Suprapubic skin (tissue), 4 donors: Measurements from ENCODE around the gene PEX10. TPM values are rescaled to one million over a fixed set of nuclear protein-coding genes. Genes with fewer than 3 reads are reported as not detected.

Experiments
- DNase-seq, 2 donors: peaks; one replicate each; pipeline ENCODE4 v3.0.0-alpha.2; 2019; ENCODE audit warnings: low spot score in 2 of 2
- H3K27ac ChIP-seq: fragments of 200-600 bp; sonication (generic); one replicate; pipeline ENCODE4 v1.5.1; 2019
- H3K27me3 ChIP-seq: fragments of 200-600 bp; sonication (generic); one replicate; pipeline ENCODE4 v1.5.1; 2019
- H3K36me3 ChIP-seq: fragments of 200-600 bp; sonication (generic); one replicate; pipeline ENCODE4 v1.5.1; 2019
- H3K4me1 ChIP-seq: fragments of 200-600 bp; sonication (generic); one replicate; pipeline ENCODE4 v1.5.1; 2019
- H3K4me3 ChIP-seq: fragments of 200-600 bp; sonication (generic); one replicate; pipeline ENCODE4 v1.5.1; 2019; ENCODE audit warnings: mild to moderate bottlenecking
- H3K9me3 ChIP-seq: fragments of 200-600 bp; sonication (generic); one replicate; pipeline ENCODE4 v1.5.1; 2019
- EP300 ChIP-seq: sonication (generic); formaldehyde crosslinking; IDR thresholded peaks from one replicate; pipeline ENCODE4 v1.6.1; 2017; ENCODE audit warnings: antibody characterized with exemption
- POLR2A ChIP-seq, 2 donors: fragments of 450-650 bp; IDR thresholded peaks; one replicate each; pipeline ENCODE4 v1.6.1; 2017; ENCODE audit warnings: antibody characterized with exemption in 2 of 2, mild to moderate bottlenecking in 2 of 2, moderate library complexity in 2 of 2
- POLR2AphosphoS5 ChIP-seq, 3 donors: sonication (generic); formaldehyde crosslinking; IDR thresholded peaks; one replicate each; pipeline ENCODE4 v1.6.1; 2017; ENCODE audit warnings: antibody characterized with exemption in 3 of 3
- WGBS: methylation state at CpG from one replicate; pipeline ENCODE4 v1.1.5; 2018; 5-methylcytosine and 5-hydroxymethylcytosine counted together
- total RNA-seq, 4 donors: library from RNA; depleted of rRNA; stranded (reverse); fragments of >200 nt; gene quantifications; one replicate each; pipeline ENCODE4 v1.1.0, GENCODE V29; 2016
- TF ChIP-seq, protein P1 (sequence below), 2 donors: fragments of 200-600 bp in 1 of 2; fragments of 450-650 bp in 1 of 2; sonication (generic) in 1 of 2; IDR thresholded peaks; one replicate each; pipeline ENCODE4 v1.5.1; 2016 to 2019; ENCODE audit warnings: antibody characterized with exemption in 2 of 2, mild to moderate bottlenecking in 1 of 2, moderate library complexity in 1 of 2

Gene PEX10
- total RNA-seq, 4 donors from 2014 or later = 16.2 to 39.2 (median 27.3) TPM

DNA sequence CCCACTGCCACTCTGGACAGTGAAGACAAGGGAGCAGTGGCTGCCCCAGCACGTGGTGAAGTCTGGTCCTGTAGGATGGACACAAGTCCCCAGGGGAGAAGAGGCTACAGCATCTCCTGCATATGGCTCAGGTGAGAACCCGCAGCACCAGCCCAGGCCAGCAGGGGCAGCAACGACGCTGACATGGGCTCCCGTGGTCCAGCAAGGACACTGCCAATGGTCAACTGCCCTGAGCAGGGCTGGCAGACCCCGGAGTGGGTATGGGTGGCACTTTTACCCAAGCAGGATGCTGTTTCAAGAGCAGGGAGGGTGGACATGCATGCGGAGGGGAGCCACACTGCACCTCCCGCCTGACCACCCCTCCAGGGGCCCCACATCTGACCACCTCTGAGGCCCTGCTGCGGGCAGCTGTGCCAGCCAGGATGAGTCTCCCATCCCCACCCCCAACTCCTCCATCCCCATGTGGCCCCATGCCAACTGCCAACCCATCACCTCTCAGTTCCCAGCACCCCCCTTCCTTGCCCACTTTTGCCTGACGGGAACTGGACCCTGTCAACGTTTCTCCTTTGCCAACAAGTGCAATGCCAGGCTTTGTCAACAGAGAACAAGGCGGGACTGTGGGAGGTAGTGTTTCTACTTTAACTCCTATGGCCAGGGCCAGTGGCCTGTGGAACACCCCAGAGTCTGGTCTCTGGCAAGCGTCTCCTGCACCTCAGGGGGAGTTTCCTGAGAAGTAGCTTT is 29.6 kb downstream of the PEX10 start:
- Histone ChIP-seq H3K4me1 (peaks cover 13% of the 10 kb centered on the region), H3K36me3 (no peaks in the 10 kb centered on the region), H3K4me3 (no peak overlapping the region), H3K27ac (no peak overlapping the region), H3K9me3 (no peaks in the 10 kb centered on the region), H3K27me3 (no peaks in the 10 kb centered on the region)
- WGBS = 66% methylated on average over 7 of the region's 13 CpGs
- DNase-seq = no peak
- TF ChIP-seq, protein P1, sequence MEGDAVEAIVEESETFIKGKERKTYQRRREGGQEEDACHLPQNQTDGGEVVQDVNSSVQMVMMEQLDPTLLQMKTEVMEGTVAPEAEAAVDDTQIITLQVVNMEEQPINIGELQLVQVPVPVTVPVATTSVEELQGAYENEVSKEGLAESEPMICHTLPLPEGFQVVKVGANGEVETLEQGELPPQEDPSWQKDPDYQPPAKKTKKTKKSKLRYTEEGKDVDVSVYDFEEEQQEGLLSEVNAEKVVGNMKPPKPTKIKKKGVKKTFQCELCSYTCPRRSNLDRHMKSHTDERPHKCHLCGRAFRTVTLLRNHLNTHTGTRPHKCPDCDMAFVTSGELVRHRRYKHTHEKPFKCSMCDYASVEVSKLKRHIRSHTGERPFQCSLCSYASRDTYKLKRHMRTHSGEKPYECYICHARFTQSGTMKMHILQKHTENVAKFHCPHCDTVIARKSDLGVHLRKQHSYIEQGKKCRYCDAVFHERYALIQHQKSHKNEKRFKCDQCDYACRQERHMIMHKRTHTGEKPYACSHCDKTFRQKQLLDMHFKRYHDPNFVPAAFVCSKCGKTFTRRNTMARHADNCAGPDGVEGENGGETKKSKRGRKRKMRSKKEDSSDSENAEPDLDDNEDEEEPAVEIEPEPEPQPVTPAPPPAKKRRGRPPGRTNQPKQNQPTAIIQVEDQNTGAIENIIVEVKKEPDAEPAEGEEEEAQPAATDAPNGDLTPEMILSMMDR (IDR thresholded peaks at IDR 0.05) = peak; percentile 1 to 53
- no peak for TF ChIP-seq EP300

DNA sequence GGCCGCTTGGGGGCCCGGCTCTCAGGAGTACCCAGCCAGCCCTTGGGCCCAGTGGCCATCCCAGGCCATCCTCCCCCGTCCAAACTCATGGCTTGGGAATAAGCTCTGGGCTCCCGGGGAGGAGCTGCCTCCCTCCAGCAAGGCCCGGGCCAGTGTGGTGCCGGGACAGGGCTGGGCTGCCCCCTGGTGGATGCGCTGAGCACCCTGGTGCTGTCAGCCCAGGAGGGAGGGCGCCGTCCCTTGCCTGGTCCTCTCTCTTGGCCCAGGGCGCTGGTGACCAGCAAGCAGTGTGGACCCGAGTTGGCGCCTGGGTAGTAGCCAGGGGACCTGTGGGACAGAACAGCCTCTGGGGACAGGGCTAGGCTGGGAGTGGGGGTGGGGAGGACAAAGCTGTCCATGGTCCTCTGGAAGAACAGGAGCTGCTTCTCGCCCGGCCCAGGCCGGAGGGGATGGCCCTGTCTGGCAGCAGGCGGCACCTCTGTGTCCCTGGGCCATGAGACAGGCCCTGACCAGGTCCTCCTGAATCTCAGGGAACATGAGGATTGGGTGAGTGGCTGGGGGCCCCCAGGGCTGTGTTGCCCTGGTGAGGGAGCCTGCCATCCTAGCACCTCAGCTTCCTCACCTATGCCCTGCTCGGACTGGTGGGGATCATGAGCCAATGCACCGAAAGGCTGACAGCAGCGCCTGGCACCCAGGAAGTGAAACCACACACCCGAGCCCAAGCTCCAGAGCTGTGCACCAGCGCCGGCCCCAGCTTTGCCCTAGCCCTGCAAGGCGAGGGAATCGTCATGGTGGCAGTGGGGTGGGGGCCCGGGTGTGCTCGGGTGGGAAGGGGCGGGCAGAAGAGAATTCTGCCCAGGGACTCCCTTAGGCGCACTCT is 30.4 kb downstream of the PEX10 start:
- H3K4me3 ChIP-seq = no peak overlapping the region
- 43% methylated on average over 11 of the region's 28 CpGs for WGBS
- peak in 1 of 3 donors; percentile 13 for TF ChIP-seq POLR2AphosphoS5 (IDR thresholded peaks at IDR 0.05)
- no peak for TF ChIP-seq POLR2A (IDR thresholded peaks at IDR 0.05)
- no peak for TF ChIP-seq EP300
- TF ChIP-seq, protein P1 (IDR thresholded peaks at IDR 0.05) = peak; percentile 93 to 95
- H3K27ac ChIP-seq = no peak overlapping the region
- peaks cover 13% of the 10 kb centered on the region for H3K4me1 ChIP-seq
- no peaks in the 10 kb centered on the region for H3K27me3 ChIP-seq
- H3K9me3 ChIP-seq = no peaks in the 10 kb centered on the region
- DNase-seq = peak; percentile 88 to 92
- no peaks in the 10 kb centered on the region for H3K36me3 ChIP-seq

DNA sequence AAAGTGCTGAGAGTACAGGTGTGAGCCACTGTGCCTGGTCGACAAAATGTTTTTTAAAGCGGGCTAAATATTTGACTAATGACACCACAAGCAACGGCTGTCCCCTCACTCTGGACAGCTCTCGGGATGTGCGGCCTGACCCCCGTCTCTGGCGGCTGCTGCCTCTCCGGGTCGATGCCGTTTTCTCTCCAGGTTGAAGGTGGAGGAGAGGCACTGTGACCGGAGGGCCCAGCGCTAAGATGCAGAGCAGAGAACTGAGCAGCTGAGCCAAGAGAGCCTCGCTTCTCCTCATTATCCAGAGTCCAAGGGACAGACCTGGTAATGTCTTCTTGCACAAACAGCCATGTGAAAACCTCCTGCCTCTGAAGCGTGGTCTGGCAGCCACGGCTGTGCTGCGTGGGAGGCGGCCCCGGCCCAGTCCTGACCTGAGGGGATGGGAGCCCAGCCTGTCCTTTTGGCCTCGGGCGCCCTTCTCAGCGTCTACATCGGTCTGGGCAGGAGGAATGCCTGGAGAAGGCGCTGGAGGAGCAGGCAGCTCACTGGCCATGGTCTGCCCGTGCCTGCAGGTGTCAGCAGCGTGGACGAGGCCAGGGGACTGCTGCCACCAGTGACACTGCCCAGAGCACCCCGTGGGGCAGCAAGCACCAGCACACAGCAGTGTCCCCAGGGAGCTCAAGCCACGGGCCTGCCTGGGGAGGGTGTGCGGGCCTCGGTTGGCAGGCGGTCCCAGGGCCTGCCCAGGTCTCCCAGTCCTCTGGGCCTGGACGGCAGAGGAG is 31.4 kb downstream of the PEX10 start:
- no peaks in the 10 kb centered on the region for H3K36me3 ChIP-seq
- H3K27me3 ChIP-seq = no peaks in the 10 kb centered on the region
- no peak for DNase-seq
- H3K4me1 ChIP-seq = peaks cover 13% of the 10 kb centered on the region
- TF ChIP-seq POLR2A (IDR thresholded peaks at IDR 0.05) (no peak), POLR2AphosphoS5 (IDR thresholded peaks at IDR 0.05) (no peak), EP300 (no peak)
- TF ChIP-seq, protein P1 (IDR thresholded peaks at IDR 0.05) = no peak
- H3K9me3 ChIP-seq = no peaks in the 10 kb centered on the region
- no peak overlapping the region for H3K27ac ChIP-seq
- 74% methylated on average over 22 of the region's 32 CpGs for WGBS
- no peak overlapping the region for H3K4me3 ChIP-seq

DNA sequence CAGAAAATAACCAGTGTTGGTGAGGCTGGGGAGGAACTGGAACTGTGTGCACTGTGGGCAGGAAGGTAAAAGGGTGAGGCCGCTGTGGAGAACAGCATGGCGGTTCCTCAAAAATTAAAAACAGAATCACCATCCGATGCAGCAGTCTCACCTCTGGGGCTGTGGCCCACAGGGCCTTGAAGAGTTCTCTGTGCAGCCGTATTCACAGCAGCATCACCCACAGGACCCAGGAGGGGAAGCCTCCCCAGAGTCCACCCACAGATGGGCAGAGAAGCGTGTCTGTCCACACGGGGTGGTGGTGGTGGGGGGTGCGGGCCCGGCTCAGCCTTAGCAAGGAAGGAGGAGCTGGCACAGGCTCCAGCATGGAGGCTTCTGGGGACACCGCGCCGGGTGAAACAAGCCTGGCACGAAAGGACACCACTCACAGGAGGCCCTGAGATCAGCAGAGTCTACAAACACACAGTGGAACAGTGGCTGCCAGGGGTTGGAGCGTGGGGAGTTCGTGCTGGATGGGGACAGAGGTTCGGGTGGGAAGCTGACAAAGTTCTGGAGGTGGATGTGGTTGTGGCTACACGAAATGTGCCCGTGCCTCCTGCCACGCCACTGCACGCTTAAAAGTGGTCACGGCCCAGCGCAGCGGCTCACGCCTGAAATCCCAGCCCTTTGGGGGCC is 32.5 kb downstream of the PEX10 start:
- Histone ChIP-seq H3K27me3 (no peaks in the 10 kb centered on the region), H3K27ac (no peak overlapping the region), H3K4me1 (peaks cover 13% of the 10 kb centered on the region), H3K4me3 (no peak overlapping the region), H3K36me3 (no peaks in the 10 kb centered on the region), H3K9me3 (no peaks in the 10 kb centered on the region)
- no peak for TF ChIP-seq POLR2A (IDR thresholded peaks at IDR 0.05)
- no peak for TF ChIP-seq POLR2AphosphoS5 (IDR thresholded peaks at IDR 0.05)
- TF ChIP-seq EP300 = no peak
- TF ChIP-seq, protein P1 (IDR thresholded peaks at IDR 0.05) = no peak
- WGBS = 90% methylated on average over 23 of the region's 23 CpGs
- DNase-seq = no peak
